Natural killer cell (primary cell): Measurements from ENCODE around the gene KBTBD2. TPM values are rescaled to one million over a fixed set of nuclear protein-coding genes. Genes with fewer than 3 reads are reported as not detected.

Source experiments
- ATAC-seq, 3 donors: fragments of 150-1000 bp in 2 of 3; fragments of 200-7000 bp in 1 of 3; cut with Tn5 transposase; 1 replicate in 1 of 3; 2 replicates in 2 of 3; pipeline ENCODE4 v1.10.0; 2021; ENCODE audit warnings: mild to moderate bottlenecking in 2 of 3, moderate library complexity in 2 of 3
- DNase-seq, 2 donors: peaks; one replicate each; pipeline versions ENCODE4 v3.0.0 to v3.0.0-alpha.2; 2013 to 2021; ENCODE audit warnings: mixed read lengths in 1 of 2
- H3K27ac ChIP-seq: one replicate; pipeline ENCODE4 v1.5.1; 2013; ENCODE audit warnings: mild to moderate bottlenecking, low read length
- H3K27me3 ChIP-seq: one replicate; pipeline ENCODE4 v1.6.1; 2013; ENCODE audit warnings: low read length; ENCODE audit not compliant: control insufficient read depth, insufficient read depth
- H3K36me3 ChIP-seq: one replicate; pipeline ENCODE4 v1.6.1; 2013; ENCODE audit warnings: low read length; ENCODE audit not compliant: control insufficient read depth, insufficient read depth
- H3K4me1 ChIP-seq: one replicate; pipeline ENCODE4 v1.6.1; 2013; ENCODE audit warnings: low read length; ENCODE audit not compliant: control insufficient read depth, insufficient read depth
- H3K4me3 ChIP-seq: one replicate; pipeline ENCODE4 v1.5.1; 2013; ENCODE audit warnings: low read length
- H3K9me3 ChIP-seq: one replicate; pipeline ENCODE4 v1.6.1; 2013; ENCODE audit warnings: low read length; ENCODE audit not compliant: control insufficient read depth, insufficient read depth
- H3K27ac Mint-ChIP-seq, 2 donors: one replicate each; pipeline ENCODE4 v1.8.0; 2022; ENCODE audit warnings: mild to moderate bottlenecking in 2 of 2, mixed read lengths in 2 of 2, moderate library complexity in 1 of 2
- H3K27me3 Mint-ChIP-seq, 2 donors: one replicate each; pipeline ENCODE4 v1.8.0; 2022; ENCODE audit warnings: low read depth in 2 of 2, mixed read lengths in 2 of 2
- H3K36me3 Mint-ChIP-seq: one replicate; pipeline ENCODE4 v1.8.0; 2022; ENCODE audit warnings: mixed read lengths
- H3K4me1 Mint-ChIP-seq, 2 donors: one replicate each; pipeline ENCODE4 v1.8.0; 2022; ENCODE audit warnings: mixed read lengths in 2 of 2
- H3K4me3 Mint-ChIP-seq: one replicate; pipeline ENCODE4 v1.8.0; 2022; ENCODE audit warnings: mild to moderate bottlenecking, moderate library complexity, mixed read lengths
- H3K9me3 Mint-ChIP-seq, 2 donors: one replicate each; pipeline ENCODE4 v1.8.0; 2022; ENCODE audit warnings: mixed read lengths in 2 of 2
- WGBS: methylation state at CpG from one replicate; pipeline ENCODE4 v1.1.7; 2013; ENCODE audit warnings: missing lambda C conversion rate; ENCODE audit not compliant: insufficient coverage; 5-methylcytosine and 5-hydroxymethylcytosine counted together
- intact Hi-C: fragments of 100-400 bp; cut with micrococcal nuclease; formaldehyde crosslinking; loops from one replicate; pipeline ENCODE4 v1.14.2; 2022
- total RNA-seq, 4 donors: library from RNA; stranded (reverse); fragments of 120-200 nt in 1 of 4; gene quantifications; one replicate each; pipeline versions ENCODE4 v1.2.3 to v1.2.4, GENCODE V29; 2013 to 2022
- TF ChIP-seq, protein P1 (sequence below): fragments of 200-600 bp; IDR thresholded peaks from one replicate; pipeline ENCODE4 v1.8.0; 2022; ENCODE audit warnings: antibody characterized with exemption

Gene KBTBD2
- total RNA-seq, 3 donors from 2014 or later (not counting 1 experiment from before 2014, with no cell fraction given), result 124 to 161 (median 150) TPM

DNA sequence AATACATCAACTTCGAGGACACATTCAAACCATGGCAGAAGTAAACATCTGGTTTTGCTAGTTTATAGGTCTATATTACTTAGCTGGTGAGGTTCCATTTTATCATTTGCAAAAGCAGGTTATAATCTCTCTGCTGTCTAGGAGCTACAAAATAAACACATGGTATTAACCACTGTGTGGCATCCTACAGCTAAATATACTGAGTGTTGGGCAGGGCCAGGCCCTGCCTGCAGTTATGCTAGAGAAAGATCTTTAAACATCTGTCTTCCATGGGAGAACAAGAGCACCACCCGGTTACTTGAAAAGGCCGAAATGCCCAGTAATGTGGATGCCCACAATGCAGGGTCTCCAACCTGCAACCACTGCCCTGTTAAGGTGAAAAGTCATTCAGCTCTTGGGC, 45.1 kb upstream of the KBTBD2 start:
- Histone ChIP-seq H3K9me3 (no peaks in the 10 kb centered on the region), H3K4me1 (peaks cover 3% of the 10 kb centered on the region), H3K4me3 (no peak overlapping the region), H3K27ac (no peak overlapping the region), H3K27me3 (no peaks in the 10 kb centered on the region), H3K36me3 (no peaks in the 10 kb centered on the region)
- no peak for ATAC-seq
- H3K4me1 Mint-ChIP-seq, result peaks cover 8% of the 10 kb centered on the region in 2 donors
- no peaks in the 10 kb centered on the region for H3K27me3 Mint-ChIP-seq
- intact Hi-C loops, result no loop called here
- H3K4me3 Mint-ChIP-seq, result no peak overlapping the region
- 98% methylated on average over 2 of the region's 3 CpGs for WGBS
- TF ChIP-seq, protein P1, sequence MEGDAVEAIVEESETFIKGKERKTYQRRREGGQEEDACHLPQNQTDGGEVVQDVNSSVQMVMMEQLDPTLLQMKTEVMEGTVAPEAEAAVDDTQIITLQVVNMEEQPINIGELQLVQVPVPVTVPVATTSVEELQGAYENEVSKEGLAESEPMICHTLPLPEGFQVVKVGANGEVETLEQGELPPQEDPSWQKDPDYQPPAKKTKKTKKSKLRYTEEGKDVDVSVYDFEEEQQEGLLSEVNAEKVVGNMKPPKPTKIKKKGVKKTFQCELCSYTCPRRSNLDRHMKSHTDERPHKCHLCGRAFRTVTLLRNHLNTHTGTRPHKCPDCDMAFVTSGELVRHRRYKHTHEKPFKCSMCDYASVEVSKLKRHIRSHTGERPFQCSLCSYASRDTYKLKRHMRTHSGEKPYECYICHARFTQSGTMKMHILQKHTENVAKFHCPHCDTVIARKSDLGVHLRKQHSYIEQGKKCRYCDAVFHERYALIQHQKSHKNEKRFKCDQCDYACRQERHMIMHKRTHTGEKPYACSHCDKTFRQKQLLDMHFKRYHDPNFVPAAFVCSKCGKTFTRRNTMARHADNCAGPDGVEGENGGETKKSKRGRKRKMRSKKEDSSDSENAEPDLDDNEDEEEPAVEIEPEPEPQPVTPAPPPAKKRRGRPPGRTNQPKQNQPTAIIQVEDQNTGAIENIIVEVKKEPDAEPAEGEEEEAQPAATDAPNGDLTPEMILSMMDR, result no peak
- H3K27ac Mint-ChIP-seq, result no peak overlapping the region
- H3K36me3 Mint-ChIP-seq, result no peaks in the 10 kb centered on the region
- no peaks in the 10 kb centered on the region for H3K9me3 Mint-ChIP-seq
- DNase-seq, result no peak

DNA sequence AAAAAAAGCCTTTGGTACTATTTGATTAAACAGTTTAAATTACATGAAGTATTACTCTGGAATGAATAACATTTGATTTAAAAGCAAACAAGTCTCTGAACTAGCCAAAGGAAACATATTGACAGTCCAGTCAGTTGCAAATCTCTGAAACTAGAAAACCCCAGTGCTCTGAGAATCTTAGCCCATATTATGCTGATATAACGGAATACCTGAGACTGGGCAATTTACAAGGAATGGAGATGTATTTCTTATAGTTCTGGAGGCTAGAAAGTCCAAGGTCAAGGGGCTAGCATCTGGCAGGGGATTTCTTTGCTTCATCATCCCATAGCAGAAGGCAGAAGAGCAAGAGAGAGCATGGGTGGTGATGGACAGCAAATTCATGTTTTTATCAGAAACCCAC, 44.0 kb upstream of the KBTBD2 start:
- 93% methylated on average over 1 of the region's 1 CpG for WGBS
- Histone ChIP-seq H3K4me1 (no peaks in the 10 kb centered on the region), H3K27me3 (no peaks in the 10 kb centered on the region), H3K4me3 (no peak overlapping the region), H3K27ac (no peak overlapping the region), H3K9me3 (no peaks in the 10 kb centered on the region), H3K36me3 (no peaks in the 10 kb centered on the region)
- Mint-ChIP-seq H3K27me3 (no peaks in the 10 kb centered on the region), H3K9me3 (no peaks in the 10 kb centered on the region), H3K36me3 (no peaks in the 10 kb centered on the region), H3K27ac (no peak overlapping the region), H3K4me1 (peaks cover 4 to 5% of the 10 kb centered on the region in 2 donors), H3K4me3 (no peak overlapping the region)
- TF ChIP-seq, protein P1, result no peak
- DNase-seq (no peak), ATAC-seq (no peak)
- intact Hi-C loops, result no loop called here

DNA sequence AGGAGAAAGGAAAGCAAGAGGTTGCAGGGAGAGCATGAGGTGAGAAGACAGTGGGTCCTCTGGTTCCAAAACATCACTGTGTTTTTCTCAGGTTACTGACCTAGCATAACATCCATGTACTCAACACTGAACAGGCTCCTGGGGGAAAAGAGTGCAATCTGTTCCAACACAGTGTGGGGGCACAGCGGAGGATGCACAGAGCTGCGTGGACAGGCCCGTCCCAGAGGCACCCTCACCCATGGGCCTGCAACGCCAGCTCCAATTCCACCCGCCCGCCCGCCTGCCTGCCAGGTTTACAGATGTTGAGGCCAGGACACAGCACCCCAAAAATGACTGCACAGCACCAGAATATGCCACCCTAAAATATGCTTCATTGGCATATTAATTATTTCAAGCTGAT, 38.8 kb upstream of the KBTBD2 start:
- no peak for ATAC-seq
- no peak overlapping the region for H3K27ac ChIP-seq
- 97% methylated on average over 7 of the region's 7 CpGs for WGBS
- H3K4me3 ChIP-seq, result no peak overlapping the region
- Mint-ChIP-seq H3K27me3 (no peaks in the 10 kb centered on the region), H3K27ac (no peak overlapping the region), H3K9me3 (no peaks in the 10 kb centered on the region), H3K4me3 (no peak overlapping the region), H3K36me3 (no peaks in the 10 kb centered on the region), H3K4me1 (peaks cover 0 to under 1% of the 10 kb centered on the region in 2 donors)
- DNase-seq, result no peak
- H3K36me3 ChIP-seq, result no peaks in the 10 kb centered on the region
- no peaks in the 10 kb centered on the region for H3K4me1 ChIP-seq
- intact Hi-C loops, result no loop called here
- no peaks in the 10 kb centered on the region for H3K9me3 ChIP-seq
- H3K27me3 ChIP-seq, result no peaks in the 10 kb centered on the region
- TF ChIP-seq, protein P1, result no peak

DNA sequence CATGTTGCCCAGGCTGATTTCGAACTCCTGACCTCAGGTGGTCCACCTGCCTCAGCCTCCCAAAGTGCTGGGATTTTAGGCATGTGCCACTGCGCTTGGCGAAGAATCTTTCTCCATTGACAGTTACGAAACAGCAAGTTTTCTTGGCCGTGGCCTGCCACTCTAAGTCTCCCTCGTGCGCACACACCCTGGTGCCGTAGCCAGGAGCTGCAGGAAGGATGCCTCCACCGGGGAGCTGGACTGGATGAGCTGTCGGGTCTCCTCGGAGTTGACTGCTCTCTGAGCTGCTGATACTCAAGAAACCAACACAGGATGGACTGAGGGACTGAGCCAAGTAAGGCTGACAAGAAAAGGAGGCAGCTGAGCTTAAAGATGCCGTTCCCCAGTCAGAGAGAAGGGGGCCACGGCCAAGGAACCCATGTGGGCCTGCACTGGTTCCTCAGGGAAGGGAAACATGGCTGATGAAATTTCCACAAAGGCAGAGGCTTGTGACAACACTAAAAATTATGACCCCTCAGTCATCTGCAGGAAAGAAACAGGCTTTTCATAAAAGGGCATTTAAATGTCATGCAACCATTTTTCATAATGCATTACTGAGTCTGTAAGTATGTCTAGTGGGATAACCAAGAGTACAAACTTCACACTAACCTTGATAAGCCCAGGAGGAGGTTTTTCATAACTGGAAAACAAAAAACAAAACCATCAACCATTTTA, 38.0 kb upstream of the KBTBD2 start:
- Mint-ChIP-seq H3K27ac (no peak overlapping the region), H3K4me3 (no peak overlapping the region), H3K9me3 (no peaks in the 10 kb centered on the region), H3K27me3 (no peaks in the 10 kb centered on the region), H3K4me1 (no peaks in the 10 kb centered on the region), H3K36me3 (no peaks in the 10 kb centered on the region)
- TF ChIP-seq, protein P1, result no peak
- no peaks in the 10 kb centered on the region for H3K4me1 ChIP-seq
- no peaks in the 10 kb centered on the region for H3K27me3 ChIP-seq
- H3K36me3 ChIP-seq, result no peaks in the 10 kb centered on the region
- no peak overlapping the region for H3K4me3 ChIP-seq
- DNase-seq (no peak), ATAC-seq (no peak)
- WGBS, result 95% methylated on average over 13 of the region's 13 CpGs
- no peak overlapping the region for H3K27ac ChIP-seq
- H3K9me3 ChIP-seq, result no peaks in the 10 kb centered on the region
- intact Hi-C loops, result no loop called here
